Measurements from ENCODE around the gene BMI1. TPM values are rescaled to one million over a fixed set of nuclear protein-coding genes. Genes with fewer than 3 reads are reported as not detected.

Gene BMI1
- total and polyA plus RNA-seq, 2 donors, result 46.6 to 60.1 TPM

GRCh38 chr10:22338185-22338900 lies 17.4 kb downstream of the BMI1 start:
- Histone ChIP-seq H3K36me3 (ENCODE audit: insufficient read depth) (no peaks in the 10 kb centered on the region), H3K4me1 (ENCODE audit: insufficient read depth) (no peaks in the 10 kb centered on the region), H3K4me3 (ENCODE audit: low read depth, low read length) (no peak overlapping the region), H3K27ac (ENCODE audit: low read depth) (no peak overlapping the region)
- WGBS, result 15% methylated on average over 9 of the region's 9 CpGs
- DNase-seq (ENCODE audit: extremely low spot score), result no peak

GRCh38 chr10:22338931-22339330 lies 18.0 kb downstream of the BMI1 start:
- H3K4me1 ChIP-seq (ENCODE audit: insufficient read depth), result no peaks in the 10 kb centered on the region
- no peak overlapping the region for H3K4me3 ChIP-seq (ENCODE audit: low read depth, low read length)

GRCh38 chr10:22339761-22340328 lies 18.9 kb downstream of the BMI1 start:
- Histone ChIP-seq H3K4me3 (ENCODE audit: low read depth, low read length) (peak overlapping the region; percentile 86), H3K27ac (ENCODE audit: low read depth) (no peak overlapping the region), H3K36me3 (ENCODE audit: insufficient read depth) (no peaks in the 10 kb centered on the region), H3K4me1 (ENCODE audit: insufficient read depth) (no peaks in the 10 kb centered on the region)
- WGBS, result 1% methylated on average over 13 of the region's 13 CpGs
- no peak for DNase-seq (ENCODE audit: extremely low spot score)

More at GRCh38 chr10:22338931-22339330, 18.0 kb downstream of the BMI1 start:
- DNase-seq (ENCODE audit: extremely low spot score), result no peak
- H3K36me3 ChIP-seq (ENCODE audit: insufficient read depth), result no peaks in the 10 kb centered on the region
- no peak overlapping the region for H3K27ac ChIP-seq (ENCODE audit: low read depth)

GRCh38 chr10:22340329-22341189 lies 19.7 kb downstream of the BMI1 start:
- H3K36me3 ChIP-seq (ENCODE audit: insufficient read depth), result no peaks in the 10 kb centered on the region
- H3K4me1 ChIP-seq (ENCODE audit: insufficient read depth), result no peaks in the 10 kb centered on the region
- peak overlapping the region; percentile 86 for H3K4me3 ChIP-seq (ENCODE audit: low read depth, low read length)
- 1% methylated on average over 98 of the region's 98 CpGs for WGBS
- H3K27ac ChIP-seq (ENCODE audit: low read depth), result peak overlapping the region; percentile 92
- DNase-seq (ENCODE audit: extremely low spot score), result no peak

- Histone ChIP-seq H3K4me1 (ENCODE audit: insufficient read depth) (no peaks in the 10 kb centered on the region), H3K27ac (ENCODE audit: low read depth) (no peak overlapping the region), H3K4me3 (ENCODE audit: low read depth, low read length) (peak overlapping the region; percentile 86), H3K36me3 (ENCODE audit: insufficient read depth) (no peaks in the 10 kb centered on the region)
- 2% methylated on average over 40 of the region's 40 CpGs for WGBS
- DNase-seq (ENCODE audit: extremely low spot score), result no peak
Measured at GRCh38 chr10:22341190-22341925, 20.5 kb downstream of the BMI1 start.

- no peak overlapping the region for H3K4me3 ChIP-seq (ENCODE audit: low read depth, low read length)
- DNase-seq (ENCODE audit: extremely low spot score), result no peak
- WGBS, result 39% methylated on average over 3 of the region's 3 CpGs
- H3K36me3 ChIP-seq (ENCODE audit: insufficient read depth), result no peaks in the 10 kb centered on the region
- H3K4me1 ChIP-seq (ENCODE audit: insufficient read depth), result no peaks in the 10 kb centered on the region
- no peak overlapping the region for H3K27ac ChIP-seq (ENCODE audit: low read depth)
Measured at GRCh38 chr10:22341926-22342196, 21.0 kb downstream of the BMI1 start.

- no peaks in the 10 kb centered on the region for H3K36me3 ChIP-seq (ENCODE audit: insufficient read depth)
- no peaks in the 10 kb centered on the region for H3K4me1 ChIP-seq (ENCODE audit: insufficient read depth)
- no peak overlapping the region for H3K4me3 ChIP-seq (ENCODE audit: low read depth, low read length)
- DNase-seq (ENCODE audit: extremely low spot score), result no peak
- WGBS, result 31% methylated on average over 3 of the region's 3 CpGs
- H3K27ac ChIP-seq (ENCODE audit: low read depth), result no peak overlapping the region
Measured at GRCh38 chr10:22342421-22342820, 21.5 kb downstream of the BMI1 start.

GRCh38 chr10:22343731-22344130 lies 22.8 kb downstream of the BMI1 start:
- DNase-seq (ENCODE audit: extremely low spot score), result no peak
- Histone ChIP-seq H3K27ac (ENCODE audit: low read depth) (no peak overlapping the region), H3K36me3 (ENCODE audit: insufficient read depth) (no peaks in the 10 kb centered on the region), H3K4me3 (ENCODE audit: low read depth, low read length) (no peak overlapping the region), H3K4me1 (ENCODE audit: insufficient read depth) (no peaks in the 10 kb centered on the region)
- 7% methylated on average over 3 of the region's 3 CpGs for WGBS

GRCh38 chr10:22344249-22344648 lies 23.4 kb downstream of the BMI1 start:
- no peaks in the 10 kb centered on the region for H3K36me3 ChIP-seq (ENCODE audit: insufficient read depth)
- H3K4me1 ChIP-seq (ENCODE audit: insufficient read depth), result no peaks in the 10 kb centered on the region
- 18% methylated on average over 1 of the region's 1 CpG for WGBS
- no peak for DNase-seq (ENCODE audit: extremely low spot score)
- no peak overlapping the region for H3K27ac ChIP-seq (ENCODE audit: low read depth)
- H3K4me3 ChIP-seq (ENCODE audit: low read depth, low read length), result no peak overlapping the region

GRCh38 chr10:22344781-22345300 lies 23.9 kb downstream of the BMI1 start:
- no peaks in the 10 kb centered on the region for H3K36me3 ChIP-seq (ENCODE audit: insufficient read depth)
- no peak for DNase-seq (ENCODE audit: extremely low spot score)
- H3K4me3 ChIP-seq (ENCODE audit: low read depth, low read length), result no peak overlapping the region
- no peak overlapping the region for H3K27ac ChIP-seq (ENCODE audit: low read depth)
- 5% methylated on average over 26 of the region's 26 CpGs for WGBS
- H3K4me1 ChIP-seq (ENCODE audit: insufficient read depth), result no peaks in the 10 kb centered on the region

- 3% methylated on average over 83 of the region's 83 CpGs for WGBS
- Histone ChIP-seq H3K4me3 (ENCODE audit: low read depth, low read length) (no peak within 1 kb of the TSS), H3K27ac (ENCODE audit: low read depth) (no peak within 1 kb of the TSS), H3K4me1 (ENCODE audit: insufficient read depth) (no peaks in the 10 kb centered on the region), H3K36me3 (ENCODE audit: insufficient read depth) (no peaks in the 10 kb centered on the region)
- DNase-seq (ENCODE audit: extremely low spot score), result no peak
Measured at GRCh38 chr10:22345301-22346095, 24.6 kb downstream of the BMI1 start, which contains the start of gene SPAG6. TSS of gene SPAG6 (plus strand) at chr10:22345496. CDS start at chr10:22345612, 116 bp downstream.

- no peak overlapping the region for H3K27ac ChIP-seq (ENCODE audit: low read depth)
- no peaks in the 10 kb centered on the region for H3K36me3 ChIP-seq (ENCODE audit: insufficient read depth)
- H3K4me1 ChIP-seq (ENCODE audit: insufficient read depth), result no peaks in the 10 kb centered on the region
- 23% methylated on average over 8 of the region's 8 CpGs for WGBS
- DNase-seq (ENCODE audit: extremely low spot score), result no peak
- H3K4me3 ChIP-seq (ENCODE audit: low read depth, low read length), result no peak overlapping the region
Measured at GRCh38 chr10:22346096-22346661, 25.3 kb downstream of the BMI1 start.

All from urinary bladder (tissue), 4 donors.